ENCODE results near the gene ZNF740. TPM values are rescaled to one million over a fixed set of nuclear protein-coding genes. Genes with fewer than 3 reads are reported as not detected.

The ZNF740 gene
- total RNA-seq, 1 experiment from 2014 or later = 41.2 TPM

DNA sequence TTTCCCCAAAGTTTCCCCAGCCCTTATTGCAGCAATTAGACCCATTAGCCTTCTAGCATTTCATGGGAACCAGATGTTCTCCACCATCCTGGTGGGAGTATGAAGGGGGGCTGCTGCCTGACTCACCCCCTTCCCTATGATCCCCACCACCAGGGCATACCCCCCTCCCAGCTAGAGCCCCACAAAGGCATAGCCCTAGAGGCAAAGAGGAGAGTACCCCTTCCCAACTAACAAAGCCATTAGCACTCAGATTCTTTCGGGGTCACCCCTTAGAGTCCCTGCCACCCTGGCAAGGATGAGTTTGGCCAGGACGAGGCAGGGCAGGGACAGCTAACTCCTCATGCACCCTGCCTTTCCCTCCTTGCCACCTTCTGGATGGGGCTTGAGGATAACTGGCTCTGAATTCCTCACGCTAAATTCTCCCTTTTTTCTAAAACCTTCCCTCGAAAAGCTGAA lies 42.3 kb downstream of the ZNF740 start:
- H3K23ac ChIP-seq (ENCODE audit: insufficient read length, low read depth, low read length) = no peak overlapping the region
- H2BK20ac ChIP-seq (ENCODE audit: low read depth, low read length, poor library complexity, severe bottlenecking) = no peak overlapping the region
- no peak overlapping the region for H3K14ac ChIP-seq (ENCODE audit: insufficient read depth, low read length)
- H3K4ac ChIP-seq (ENCODE audit: low read depth, low read length) = no peak overlapping the region
- H2BK120ac ChIP-seq (ENCODE audit: low read depth, low read length, poor library complexity, severe bottlenecking) = no peak overlapping the region
- H3K9me3 Mint-ChIP-seq = no peaks in the 10 kb centered on the region
- H3K27me3 Mint-ChIP-seq (ENCODE audit: low read depth) = peaks cover 17% of the 10 kb centered on the region
- no peak overlapping the region for H4K91ac ChIP-seq (ENCODE audit: insufficient read length, low read depth, low read length)
- H3K79me1 ChIP-seq (ENCODE audit: insufficient read depth, low read depth, low read length, poor library complexity, severe bottlenecking) = no peaks in the 10 kb centered on the region
- H2BK5ac ChIP-seq (ENCODE audit: insufficient read length, low read length) = no peak overlapping the region
- H2BK15ac ChIP-seq (ENCODE audit: low read depth, low read length) = no peak overlapping the region
- no peak overlapping the region for H3K56ac ChIP-seq (ENCODE audit: insufficient read length, low read depth, low read length)
- no peak overlapping the region for H2AK5ac ChIP-seq (ENCODE audit: insufficient read length, low read length)
- H3K9me3 ChIP-seq (ENCODE audit: control insufficient read depth, low read depth, low read length) = no peaks in the 10 kb centered on the region
- peaks cover 7 to 8% (median 8%) of the 10 kb centered on the region in 3 experiments; a peak in 6 of 7 replicates for H3K36me3 Mint-ChIP-seq (ENCODE audit: insufficient read depth in 1 of 3, low read depth in 3 of 3)
- peaks cover 67 to 68% of the 10 kb centered on the region in 2 experiments for H3K4me1 Mint-ChIP-seq
- H4K8ac ChIP-seq (replicated peaks; ENCODE audit: insufficient read length, low read depth, low read length) = no peak overlapping the region
- H3T11ph ChIP-seq (ENCODE audit: low read length) = no peak overlapping the region
- no peak overlapping the region for H4K5ac ChIP-seq (ENCODE audit: insufficient read length, low read depth, low read length)
- TF ChIP-seq, protein P1, sequence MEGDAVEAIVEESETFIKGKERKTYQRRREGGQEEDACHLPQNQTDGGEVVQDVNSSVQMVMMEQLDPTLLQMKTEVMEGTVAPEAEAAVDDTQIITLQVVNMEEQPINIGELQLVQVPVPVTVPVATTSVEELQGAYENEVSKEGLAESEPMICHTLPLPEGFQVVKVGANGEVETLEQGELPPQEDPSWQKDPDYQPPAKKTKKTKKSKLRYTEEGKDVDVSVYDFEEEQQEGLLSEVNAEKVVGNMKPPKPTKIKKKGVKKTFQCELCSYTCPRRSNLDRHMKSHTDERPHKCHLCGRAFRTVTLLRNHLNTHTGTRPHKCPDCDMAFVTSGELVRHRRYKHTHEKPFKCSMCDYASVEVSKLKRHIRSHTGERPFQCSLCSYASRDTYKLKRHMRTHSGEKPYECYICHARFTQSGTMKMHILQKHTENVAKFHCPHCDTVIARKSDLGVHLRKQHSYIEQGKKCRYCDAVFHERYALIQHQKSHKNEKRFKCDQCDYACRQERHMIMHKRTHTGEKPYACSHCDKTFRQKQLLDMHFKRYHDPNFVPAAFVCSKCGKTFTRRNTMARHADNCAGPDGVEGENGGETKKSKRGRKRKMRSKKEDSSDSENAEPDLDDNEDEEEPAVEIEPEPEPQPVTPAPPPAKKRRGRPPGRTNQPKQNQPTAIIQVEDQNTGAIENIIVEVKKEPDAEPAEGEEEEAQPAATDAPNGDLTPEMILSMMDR (conservative IDR thresholded peaks at IDR 0.05) = no peak
- peaks cover 3% of the 10 kb centered on the region; the same call in 1 of the 2 replicates for H3K27me3 ChIP-seq (ENCODE audit: insufficient read depth, low read length)
- peaks cover 4% of the 10 kb centered on the region; the same call in 1 of the 2 replicates for H3K79me2 ChIP-seq (ENCODE audit: insufficient read depth, low read length)
- H3K4me3 Mint-ChIP-seq = peak overlapping the region; percentile 27 to 74
- H3K27ac Mint-ChIP-seq = peak overlapping the region in 1 of 3 experiments; percentile 90; a peak in 3 of 7 replicates
- peaks cover 22% of the 10 kb centered on the region for H3K23me2 ChIP-seq (ENCODE audit: insufficient read length, low read depth, low read length, poor library complexity, severe bottlenecking)
- no peak overlapping the region for H3K4me2 ChIP-seq (ENCODE audit: insufficient read depth, insufficient read length, low read length)
- H2AFZ ChIP-seq (ENCODE audit: low read length) = no peak overlapping the region
- no peaks in the 10 kb centered on the region for H4K20me1 ChIP-seq (ENCODE audit: control insufficient read depth, insufficient read depth, insufficient read length)
- no peak for DNase-seq
- H3K27ac ChIP-seq (ENCODE audit: insufficient read length, low read depth, low read length) = no peak overlapping the region
- H3K18ac ChIP-seq (ENCODE audit: insufficient read length, low read depth, low read length) = no peak overlapping the region
- no peak overlapping the region for H2BK12ac ChIP-seq (ENCODE audit: insufficient read length, low read depth, low read length)
- no peak overlapping the region for H3K9ac ChIP-seq (ENCODE audit: extremely low read depth, insufficient read length, low read length)
- H3K4me1 ChIP-seq (ENCODE audit: insufficient read depth, low read length) = peaks cover 27% of the 10 kb centered on the region; the same call in 1 of the 2 replicates
- WGBS (ENCODE audit: extremely low coverage, insufficient read length, low lambda C conversion rate) = no CpG with 5 or more reads among the region's 4 CpGs
